Measurements from ENCODE around the gene TMEM131.
"Not testable (repeated sequence)": the region's sequence is repeated elsewhere in the genome, so short reads cannot be mapped to it uniquely, and the experiment has no call there.

TMEM131 gene

GRCh38 chr2:97995734-97996624, at the start of gene TMEM131:
Gene TMEM131, minus strand, starts transcription at chr2:97995948. Its CDS starts 286 bp downstream, at chr2:97995662.
- FAIRE-seq, result no peak

GRCh38 chr2:98044730-98045129, 49.0 kb upstream of the TMEM131 start:
- FAIRE-seq, result not testable (repeated sequence)

- no peak for FAIRE-seq
Observed at GRCh38 chr2:98043101-98043500, 47.4 kb upstream of the TMEM131 start.

- FAIRE-seq, result no peak
Observed at GRCh38 chr2:98040331-98040939, 44.7 kb upstream of the TMEM131 start.

- FAIRE-seq, result no peak
Observed at GRCh38 chr2:98039085-98039756, 43.5 kb upstream of the TMEM131 start.

GRCh38 chr2:98037666-98038336, 42.1 kb upstream of the TMEM131 start:
- no peak for FAIRE-seq

GRCh38 chr2:98037206-98037605, 41.5 kb upstream of the TMEM131 start:
- no peak for FAIRE-seq

- no peak for FAIRE-seq
Observed at GRCh38 chr2:98036349-98037000, 40.7 kb upstream of the TMEM131 start.

- FAIRE-seq, result no peak
Observed at GRCh38 chr2:98034745-98035144, 39.0 kb upstream of the TMEM131 start.

- no peak for FAIRE-seq
Observed at GRCh38 chr2:98032086-98032485, 36.3 kb upstream of the TMEM131 start.

- no peak for FAIRE-seq
Observed at GRCh38 chr2:98029718-98030222, 34.0 kb upstream of the TMEM131 start.

- FAIRE-seq, result no peak
Observed at GRCh38 chr2:98028931-98029717, 33.4 kb upstream of the TMEM131 start.

GRCh38 chr2:98028101-98028561, 32.4 kb upstream of the TMEM131 start:
- no peak for FAIRE-seq

- no peak for FAIRE-seq
Observed at GRCh38 chr2:98027538-98027937, 31.8 kb upstream of the TMEM131 start.

GRCh38 chr2:98026927-98027522, 31.3 kb upstream of the TMEM131 start:
- FAIRE-seq, result no peak

- FAIRE-seq, result no peak
Observed at GRCh38 chr2:98026292-98026691, 30.5 kb upstream of the TMEM131 start.

- no peak for FAIRE-seq
Observed at GRCh38 chr2:98025481-98026037, 29.8 kb upstream of the TMEM131 start.

- FAIRE-seq, result not testable (repeated sequence)
Observed at GRCh38 chr2:98022067-98022466, 26.3 kb upstream of the TMEM131 start.

- no peak for FAIRE-seq
Observed at GRCh38 chr2:98020992-98021713, 25.4 kb upstream of the TMEM131 start.

GRCh38 chr2:98020516-98020915, 24.8 kb upstream of the TMEM131 start:
- no peak for FAIRE-seq
